ENCODE results near the gene HAPSTR1. TPM values are rescaled to one million over a fixed set of nuclear protein-coding genes. Genes with fewer than 3 reads are reported as not detected.
A peak's percentile ranks its signal among the peaks of the same experiment; 100 is the strongest.

Gene HAPSTR1
- total and polyA plus RNA-seq, 2 of the 13 experiments (the other 11 are each of a cell fraction or from before 2014, with no cell fraction given), result 25.2 to 83.2 TPM

- TF ChIP-seq TCF12 (IDR thresholded peaks at IDR 0.05), result no peak
- no peak for TF ChIP-seq TCF12 (CRISPR knock-in tag; IDR thresholded peaks at IDR 0.05)
- TF ChIP-seq ZFY (CRISPR knock-in tag; IDR thresholded peaks at IDR 0.05), result no peak
- no peak for TF ChIP-seq ZNF567 (CRISPR knock-in tag; IDR thresholded peaks at IDR 0.05; ENCODE audit: borderline replicate concordance)
- 0 out of 2 replicates have a peak, but pooled peaks have one; percentile 3 for TF ChIP-seq GATAD2A (CRISPR knock-in tag; IDR thresholded peaks at IDR 0.05)
- no peak for TF ChIP-seq ATF5 (CRISPR knock-in tag; IDR thresholded peaks at IDR 0.05; ENCODE audit: low read depth)
- TF ChIP-seq XBP1 (CRISPR knock-in tag; IDR thresholded peaks at IDR 0.05), result no peak
- 0 out of 2 replicates have a peak, but pooled peaks have one; percentile 17 for TF ChIP-seq THAP11 (CRISPR knock-in tag; IDR thresholded peaks at IDR 0.05)
- TF ChIP-seq PHF21A (CRISPR knock-in tag; IDR thresholded peaks at IDR 0.05), result no peak
- TF ChIP-seq ARID3A (IDR thresholded peaks at IDR 0.05; ENCODE audit: low read depth, low read length), result no peak
- no peak for TF ChIP-seq KDM2A (CRISPR knock-in tag; IDR thresholded peaks at IDR 0.05; ENCODE audit: borderline replicate concordance, low read depth)
- TF ChIP-seq SMYD3 (CRISPR knock-in tag; IDR thresholded peaks at IDR 0.05), result no peak
- TF ChIP-seq SMARCE1 (IDR thresholded peaks at IDR 0.05; ENCODE audit: borderline replicate concordance), result no peak
- TF ChIP-seq LBX2 (CRISPR knock-in tag; IDR thresholded peaks at IDR 0.05; ENCODE audit: borderline replicate concordance), result no peak
- TF ChIP-seq NBN (conservative IDR thresholded peaks at IDR 0.05), result no peak
- TF ChIP-seq MED1 (CRISPR knock-in tag; IDR thresholded peaks at IDR 0.05), result 0 out of 2 replicates have a peak, but pooled peaks have one; percentile 15
- TF ChIP-seq ZNF101 (CRISPR knock-in tag; IDR thresholded peaks at IDR 0.05; ENCODE audit: borderline replicate concordance, low read depth), result no peak
- no peak; the same call in 1 of the 2 replicates for TF ChIP-seq KAT8 (CRISPR knock-in tag; IDR thresholded peaks at IDR 0.05)
These were observed 4.4 kb downstream of the HAPSTR1 start (continued) for GRCh38 chr16:9095656-9096397.
